IPS DF 6.9 (cell line): Measurements from ENCODE around the gene LRRC49.

Experiments used
- DNase-seq: peaks from one replicate; pipeline ENCODE4 v3.0.0-alpha.2; 2013; ENCODE audit warnings: low read depth, low spot score
- H3K27ac ChIP-seq: one replicate; pipeline ENCODE4 v1.5.1; 2013; ENCODE audit warnings: low read length, control low read depth
- H3K27me3 ChIP-seq: 2 replicates; pipeline ENCODE4 v1.6.1; 2013; ENCODE audit warnings: mild to moderate bottlenecking, low read length; ENCODE audit not compliant: control insufficient read depth, insufficient read depth
- H3K36me3 ChIP-seq: 2 replicates; pipeline ENCODE4 v1.6.1; 2013; ENCODE audit warnings: low read length; ENCODE audit not compliant: control insufficient read depth, insufficient read depth
- H3K4me1 ChIP-seq: 2 replicates; pipeline ENCODE4 v1.6.1; 2013; ENCODE audit warnings: low read length; ENCODE audit not compliant: control insufficient read depth, insufficient read depth
- H3K4me3 ChIP-seq: 2 replicates; pipeline ENCODE4 v1.5.1; 2013; ENCODE audit warnings: mild to moderate bottlenecking, low read length
- H3K9me3 ChIP-seq: 2 replicates; pipeline ENCODE4 v1.6.1; 2013; ENCODE audit warnings: low read length, inconsistent platforms; ENCODE audit not compliant: control insufficient read depth, insufficient read depth
- WGBS: extraction: QIAGEN DNeasy Blood & Tissue Kit; methylation state at CpG from one replicate; pipeline ENCODE4 v1.1.7; 2013; ENCODE audit warnings: mixed read lengths, missing lambda C conversion rate; ENCODE audit not compliant: insufficient read length, insufficient coverage; 5-methylcytosine and 5-hydroxymethylcytosine counted together

The LRRC49 gene

GRCh38 chr15:71088683-71089082 lies 196.1 kb downstream of the LRRC49 start:
- DNase-seq: no peak
- Histone ChIP-seq H3K4me3 (no peak overlapping the region), H3K36me3 (no peaks in the 10 kb centered on the region), H3K27me3 (peaks cover 16% of the 10 kb centered on the region; the same call in 1 of the 2 replicates), H3K4me1 (no peaks in the 10 kb centered on the region; the same call in 1 of the 2 replicates), H3K27ac (no peak overlapping the region), H3K9me3 (no peaks in the 10 kb centered on the region)
- WGBS: no CpG with 5 or more reads among the region's 1 CpG

DNA sequence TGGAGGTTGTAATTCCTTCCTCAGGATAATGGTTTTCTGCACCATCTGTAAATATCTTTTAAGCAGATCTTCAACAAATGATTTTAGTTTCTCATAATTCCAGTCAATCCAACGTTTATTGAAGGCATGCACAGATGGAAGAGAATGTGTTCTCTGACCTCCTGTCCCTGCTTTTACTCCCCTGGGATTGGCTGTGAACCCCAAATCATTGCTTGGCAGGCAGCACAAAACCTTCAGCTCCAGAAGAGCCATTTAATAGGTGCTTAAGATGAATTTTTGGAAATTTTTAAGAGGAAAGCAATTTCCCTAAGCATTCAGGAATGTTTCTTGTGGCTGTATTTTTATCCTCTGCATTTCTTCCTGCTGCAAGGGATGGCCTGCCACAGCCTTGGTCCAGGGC lies 197.2 kb downstream of the LRRC49 start:
- H3K9me3 ChIP-seq: no peaks in the 10 kb centered on the region
- no peak overlapping the region for H3K27ac ChIP-seq
- H3K4me3 ChIP-seq: no peak overlapping the region
- no CpG with 5 or more reads among the region's 1 CpG for WGBS
- peaks cover 7% of the 10 kb centered on the region; the same call in 1 of the 2 replicates for H3K27me3 ChIP-seq
- no peaks in the 10 kb centered on the region for H3K36me3 ChIP-seq
- H3K4me1 ChIP-seq: no peaks in the 10 kb centered on the region; the same call in 1 of the 2 replicates
- DNase-seq: no peak

DNA sequence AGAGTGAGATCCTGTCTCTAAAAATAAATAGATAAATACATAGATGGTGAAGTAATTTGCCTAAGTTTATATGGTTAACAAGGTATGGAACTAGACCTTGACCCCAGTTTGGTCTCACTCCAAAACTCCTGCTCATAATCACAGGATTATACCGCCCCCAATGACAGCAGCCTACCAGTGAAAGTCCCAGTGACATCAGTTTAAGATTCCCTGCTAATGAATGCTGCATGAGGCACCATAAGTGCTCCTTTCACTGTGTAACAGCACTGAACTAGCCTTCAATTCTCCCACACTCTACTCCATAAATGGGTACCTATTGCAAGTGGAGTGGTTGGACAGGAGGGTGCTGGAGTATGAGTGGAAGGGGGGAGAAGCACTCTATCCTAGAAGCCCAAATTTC lies 199.0 kb downstream of the LRRC49 start:
- H3K4me3 ChIP-seq: no peak overlapping the region
- no peaks in the 10 kb centered on the region for H3K36me3 ChIP-seq
- H3K27ac ChIP-seq: no peak overlapping the region
- peaks cover 2% of the 10 kb centered on the region; the same call in 1 of the 2 replicates for H3K27me3 ChIP-seq
- no CpG with 5 or more reads among the region's 1 CpG for WGBS
- no peak for DNase-seq
- H3K4me1 ChIP-seq: no peaks in the 10 kb centered on the region
- H3K9me3 ChIP-seq: no peaks in the 10 kb centered on the region

GRCh38 chr15:71092056-71092600 lies 199.5 kb downstream of the LRRC49 start:
- Histone ChIP-seq H3K9me3 (no peaks in the 10 kb centered on the region), H3K27me3 (no peaks in the 10 kb centered on the region), H3K27ac (no peak overlapping the region), H3K36me3 (no peaks in the 10 kb centered on the region), H3K4me1 (no peaks in the 10 kb centered on the region), H3K4me3 (no peak overlapping the region)
- DNase-seq: no peak
- no CpG with 5 or more reads among the region's 7 CpGs for WGBS

DNA sequence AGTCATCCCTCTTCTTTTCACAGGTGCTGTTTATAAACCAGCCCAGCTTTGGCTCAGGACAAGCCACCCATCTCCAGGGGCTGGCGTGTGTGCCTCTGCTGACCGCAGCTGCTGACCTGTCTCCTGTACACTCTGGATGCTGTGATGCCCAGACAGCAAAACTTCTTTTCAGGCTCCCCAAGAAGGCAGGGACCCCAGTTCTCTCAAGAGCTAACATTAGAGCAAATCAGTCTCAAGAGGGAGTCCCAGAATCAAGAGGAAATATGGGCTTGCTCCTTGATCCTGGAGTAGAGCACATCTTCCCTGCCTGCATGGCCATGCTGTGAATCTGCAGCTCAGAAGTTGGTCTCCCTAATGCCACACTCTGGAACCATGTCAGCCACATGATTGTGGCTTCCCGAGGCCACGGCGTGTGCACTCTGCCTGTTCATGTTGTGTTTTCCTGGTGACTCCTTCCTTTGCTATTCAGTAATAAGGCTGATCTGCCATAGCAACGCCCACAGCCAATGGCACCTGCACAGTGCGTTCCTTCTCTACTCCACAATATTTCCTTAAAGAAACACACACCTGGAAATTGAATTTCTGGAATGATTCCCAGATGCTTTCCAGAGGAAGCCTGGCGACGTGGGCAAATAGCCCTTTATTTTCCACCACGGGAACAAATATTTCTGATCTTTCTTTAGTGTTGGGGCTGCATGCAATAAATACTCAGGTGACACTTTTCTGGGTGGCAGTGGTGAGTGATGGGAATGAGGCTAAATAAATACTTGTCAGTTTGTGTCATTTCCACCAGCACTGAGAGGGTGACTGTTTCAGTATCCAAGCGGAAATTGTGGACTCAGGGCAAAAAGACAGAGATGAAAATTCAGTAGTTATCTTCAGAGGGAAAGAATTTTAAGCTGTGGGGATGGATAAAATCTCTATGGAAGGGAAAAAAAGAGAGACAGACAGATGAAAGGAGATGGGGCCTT lies 200.7 kb downstream of the LRRC49 start:
- Histone ChIP-seq H3K27me3 (no peaks in the 10 kb centered on the region), H3K9me3 (no peaks in the 10 kb centered on the region), H3K4me1 (no peaks in the 10 kb centered on the region), H3K36me3 (no peaks in the 10 kb centered on the region), H3K4me3 (no peak overlapping the region), H3K27ac (no peak overlapping the region)
- no peak for DNase-seq
- no CpG with 5 or more reads among the region's 11 CpGs for WGBS

DNA sequence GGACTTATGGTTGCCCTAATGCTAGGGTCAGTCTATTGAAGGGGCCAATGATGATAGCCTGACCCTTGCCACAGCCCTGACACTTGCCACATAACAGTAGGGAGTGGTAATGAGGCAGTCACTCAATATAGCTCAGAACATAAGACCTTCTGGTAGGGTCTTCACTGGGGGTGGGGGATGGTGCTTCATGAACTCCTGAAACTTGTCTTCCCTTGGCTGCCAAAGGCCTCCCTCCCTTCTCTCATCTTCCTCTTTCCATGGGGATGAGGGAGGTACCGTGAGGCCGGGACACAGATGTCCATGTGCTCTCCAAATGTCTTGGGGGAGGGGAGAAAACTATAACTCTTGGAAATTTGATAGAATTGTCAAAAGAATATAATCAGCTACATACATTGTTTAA lies 201.5 kb downstream of the LRRC49 start:
- no peaks in the 10 kb centered on the region for H3K9me3 ChIP-seq
- H3K36me3 ChIP-seq: no peaks in the 10 kb centered on the region
- H3K4me1 ChIP-seq: no peaks in the 10 kb centered on the region
- no peaks in the 10 kb centered on the region for H3K27me3 ChIP-seq
- no peak overlapping the region for H3K27ac ChIP-seq
- DNase-seq: no peak
- no peak overlapping the region for H3K4me3 ChIP-seq
- WGBS: no CpG with 5 or more reads among the region's 2 CpGs

DNA sequence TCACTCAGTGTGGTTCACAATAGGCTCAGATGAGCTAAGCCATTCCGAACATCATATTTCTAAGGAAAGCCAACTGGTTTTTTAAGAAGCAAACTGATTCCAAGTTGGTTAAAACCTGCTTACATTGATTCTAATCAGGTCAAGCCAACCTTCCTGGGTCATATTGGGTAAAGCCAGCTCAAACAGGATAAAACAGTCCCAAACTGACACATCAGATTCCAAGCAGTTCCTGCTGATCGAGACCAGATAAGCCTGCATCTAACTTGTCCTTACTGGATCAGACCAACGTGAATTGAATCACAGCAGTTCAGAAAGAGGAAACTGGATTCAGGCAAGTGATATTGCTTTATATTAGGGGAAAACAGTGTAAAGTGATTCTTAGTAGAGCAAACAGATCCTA lies 204.1 kb downstream of the LRRC49 start:
- Histone ChIP-seq H3K4me1 (no peaks in the 10 kb centered on the region), H3K36me3 (no peaks in the 10 kb centered on the region), H3K4me3 (no peak overlapping the region), H3K27ac (no peak overlapping the region), H3K27me3 (no peaks in the 10 kb centered on the region), H3K9me3 (no peaks in the 10 kb centered on the region)
- no peak for DNase-seq
- no CpG with 5 or more reads among the region's 3 CpGs for WGBS

GRCh38 chr15:71097890-71098289 lies 205.3 kb downstream of the LRRC49 start:
- Histone ChIP-seq H3K36me3 (no peaks in the 10 kb centered on the region), H3K4me3 (no peak overlapping the region), H3K27ac (no peak overlapping the region), H3K27me3 (no peaks in the 10 kb centered on the region), H3K9me3 (no peaks in the 10 kb centered on the region), H3K4me1 (no peaks in the 10 kb centered on the region)
- no CpG with 5 or more reads among the region's 4 CpGs for WGBS
- DNase-seq: no peak

DNA sequence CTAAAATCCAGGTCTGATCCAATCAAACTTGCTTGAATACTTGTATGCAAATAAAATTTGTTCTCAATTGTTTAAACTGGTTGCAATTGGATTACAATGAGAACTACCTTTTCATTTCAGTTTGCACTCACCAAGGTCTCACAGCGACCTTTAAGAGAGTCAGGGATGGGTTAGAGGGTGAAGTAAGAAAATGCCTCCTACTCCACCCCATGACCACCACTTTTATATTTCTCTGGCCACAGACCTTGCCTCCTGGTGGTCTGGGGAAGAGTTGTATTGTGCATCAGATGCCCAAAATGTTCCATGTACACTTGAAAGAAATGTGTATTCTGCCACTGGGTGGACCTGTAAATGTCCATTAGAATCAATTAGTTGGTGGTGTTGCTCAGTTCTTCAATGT lies 206.3 kb downstream of the LRRC49 start:
- Histone ChIP-seq H3K27me3 (no peaks in the 10 kb centered on the region), H3K4me1 (no peaks in the 10 kb centered on the region), H3K36me3 (no peaks in the 10 kb centered on the region), H3K9me3 (no peaks in the 10 kb centered on the region), H3K4me3 (no peak overlapping the region), H3K27ac (no peak overlapping the region)
- no peak for DNase-seq
- whole genome bisulfite sequencing: no CpG with 5 or more reads among the region's 1 CpG
